Measurements from ENCODE around the gene CGNL1. TPM values are rescaled to one million over a fixed set of nuclear protein-coding genes. Genes with fewer than 3 reads are reported as not detected.

The CGNL1 gene
- total RNA-seq, 8 experiments from 2014 or later, result 0.54 to 24.7 (median 0.82) TPM

GRCh38 chr15:57421110-57421509 is 44.8 kb downstream of the CGNL1 start:
- 0 to 100% (median 87%) methylated on average over 1 to 3 of the region's 3 CpGs for WGBS, 10 experiments
- Histone ChIP-seq H3K4me1 (replicated peaks in 1 of 2) (peaks cover 6 to 15% of the 10 kb centered on the region in 2 donors), H3K27ac (peak overlapping the region in 1 of 2 donors; percentile 22), H3K4me3 (no peak overlapping the region)
- in situ Hi-C loops (cut with MboI; ENCODE audit: low pct_unique_long_range_greater_than_20kb in 2 of 9, low sequenced_read_pairs in 9 of 9, unreplicated experiment in 9 of 9), result no loop called here
- ATAC-seq (replicated peaks in 6 of 8), result no peak

GRCh38 chr15:57421551-57421950 is 45.2 kb downstream of the CGNL1 start:
- WGBS, 10 experiments, result 27 to 80% (median 44%) methylated on average over 1 to 5 of the region's 6 CpGs; no CpG with 5 or more reads in 4 of the 10 experiments
- peak overlapping the region in 1 of 2 donors; percentile 22 for H3K27ac ChIP-seq
- H3K4me3 ChIP-seq, result no peak overlapping the region
- peak in 5 of 8 experiments; percentile 76 to 97 (median 79) for ATAC-seq (replicated peaks in 6 of 8)
- peaks cover 6 to 15% of the 10 kb centered on the region in 2 donors for H3K4me1 ChIP-seq (replicated peaks in 1 of 2)
- in situ Hi-C loops (cut with MboI; ENCODE audit: low pct_unique_long_range_greater_than_20kb in 2 of 9, low sequenced_read_pairs in 9 of 9, unreplicated experiment in 9 of 9), result no loop called here

GRCh38 chr15:57422113-57422754 is 45.9 kb downstream of the CGNL1 start:
- Histone ChIP-seq H3K4me3 (no peak overlapping the region), H3K27ac (peak overlapping the region in 1 of 2 donors; percentile 22), H3K4me1 (replicated peaks in 1 of 2) (peaks cover 6 to 15% of the 10 kb centered on the region in 2 donors)
- WGBS, 10 experiments, result 54 to 100% (median 95%) methylated on average over 1 to 2 of the region's 2 CpGs; no CpG with 5 or more reads in 3 of the 10 experiments
- in situ Hi-C loops (cut with MboI; ENCODE audit: low pct_unique_long_range_greater_than_20kb in 2 of 9, low sequenced_read_pairs in 9 of 9, unreplicated experiment in 9 of 9), result no loop called here
- peak in 2 of 8 experiments; percentile 23 to 35 for ATAC-seq (replicated peaks in 6 of 8)

GRCh38 chr15:57423599-57424140 is 47.4 kb downstream of the CGNL1 start:
- WGBS, 10 experiments, result 47 to 100% (median 89%) methylated on average over 2 to 8 of the region's 15 CpGs; no CpG with 5 or more reads in 4 of the 10 experiments
- in situ Hi-C loops (cut with MboI; ENCODE audit: low pct_unique_long_range_greater_than_20kb in 2 of 9, low sequenced_read_pairs in 9 of 9, unreplicated experiment in 9 of 9), result no loop called here
- Histone ChIP-seq H3K27ac (no peak overlapping the region), H3K4me3 (no peak overlapping the region), H3K4me1 (replicated peaks in 1 of 2) (peaks cover 6 to 15% of the 10 kb centered on the region in 2 donors)
- ATAC-seq (replicated peaks in 6 of 8), result no peak

- 23 to 100% (median 82%) methylated on average over 2 to 5 of the region's 6 CpGs for WGBS, 10 experiments
- in situ Hi-C loops (cut with MboI; ENCODE audit: low pct_unique_long_range_greater_than_20kb in 2 of 9, low sequenced_read_pairs in 9 of 9, unreplicated experiment in 9 of 9), result no loop called here
- no peak overlapping the region for H3K27ac ChIP-seq
- peak in 1 of 8 experiments; percentile 16 for ATAC-seq (replicated peaks in 6 of 8)
- no peak overlapping the region for H3K4me3 ChIP-seq
- peaks cover 6 to 15% of the 10 kb centered on the region in 2 donors for H3K4me1 ChIP-seq (replicated peaks in 1 of 2)
Measured at GRCh38 chr15:57424628-57425405, 48.5 kb downstream of the CGNL1 start.

GRCh38 chr15:57425842-57426241 is 49.5 kb downstream of the CGNL1 start:
- ATAC-seq (replicated peaks in 6 of 8), result no peak
- Histone ChIP-seq H3K4me3 (no peak overlapping the region), H3K27ac (no peak overlapping the region), H3K4me1 (replicated peaks in 1 of 2) (peaks cover 6 to 15% of the 10 kb centered on the region in 2 donors)
- WGBS, 10 experiments, result 100% methylated on average over 1 to 2 of the region's 3 CpGs; no CpG with 5 or more reads in 7 of the 10 experiments
- in situ Hi-C loops (cut with MboI; ENCODE audit: low pct_unique_long_range_greater_than_20kb in 2 of 9, low sequenced_read_pairs in 9 of 9, unreplicated experiment in 9 of 9), result no loop called here

DNA sequence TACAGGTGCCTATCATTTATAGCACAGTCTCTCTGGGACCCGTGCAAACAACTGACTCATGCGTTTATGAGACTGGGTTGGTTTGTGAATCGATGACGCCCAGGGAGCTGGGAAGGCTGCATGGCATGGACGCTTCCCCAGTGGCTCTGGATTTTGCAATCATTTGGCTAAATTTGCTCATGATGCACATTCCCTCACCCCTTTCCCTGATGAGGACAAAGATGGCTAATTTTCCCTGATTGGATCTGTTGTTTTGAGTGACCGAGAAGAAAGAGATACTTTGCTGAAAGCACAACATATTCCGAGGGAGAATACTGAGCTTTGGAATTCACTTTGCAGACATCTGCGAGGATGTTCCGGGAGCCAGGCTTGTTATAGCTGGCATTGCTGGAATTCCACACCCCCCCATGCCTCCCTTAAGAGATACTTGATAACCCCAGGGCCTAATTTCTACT is 51.1 kb downstream of the CGNL1 start:
- H3K27ac ChIP-seq, result no peak overlapping the region
- H3K4me1 ChIP-seq (replicated peaks in 1 of 2), result peaks cover 0 to 3% of the 10 kb centered on the region in 2 donors

GRCh38 chr15:57432141-57432741 is 55.9 kb downstream of the CGNL1 start:
- WGBS, 10 experiments, result 0 to 100% (median 53%) methylated on average over 1 to 12 of the region's 12 CpGs
- ATAC-seq (replicated peaks in 6 of 8), result peak in 6 of 8 experiments; percentile 55 to 88 (median 76)
- in situ Hi-C loops (cut with MboI; ENCODE audit: low pct_unique_long_range_greater_than_20kb in 2 of 9, low sequenced_read_pairs in 9 of 9, unreplicated experiment in 9 of 9), result no loop called here
- no peaks in the 10 kb centered on the region for H3K4me1 ChIP-seq (replicated peaks in 1 of 2)
- no peak overlapping the region for H3K27ac ChIP-seq
- no peak overlapping the region for H3K4me3 ChIP-seq

More for the DNA sequence above, 51.1 kb downstream of the CGNL1 start:
- peak in 4 of 8 experiments; percentile 35 to 71 (median 64) for ATAC-seq (replicated peaks in 6 of 8)
- 0 to 96% (median 77%) methylated on average over 1 to 9 of the region's 9 CpGs; no CpG with 5 or more reads in 1 of the 10 experiments for WGBS, 10 experiments
- in situ Hi-C loops (cut with MboI; ENCODE audit: low pct_unique_long_range_greater_than_20kb in 2 of 9, low sequenced_read_pairs in 9 of 9, unreplicated experiment in 9 of 9), result no loop called here
- no peak overlapping the region for H3K4me3 ChIP-seq

- 40 to 100% (median 100%) methylated on average over 1 of the region's 1 CpG; no CpG with 5 or more reads in 3 of the 10 experiments for WGBS, 10 experiments
- no peak for ATAC-seq (replicated peaks in 6 of 8)
- H3K4me1 ChIP-seq (replicated peaks in 1 of 2), result no peaks in the 10 kb centered on the region
Measured at GRCh38 chr15:57436166-57436565, 59.9 kb downstream of the CGNL1 start.

GRCh38 chr15:57436961-57437360 is 60.7 kb downstream of the CGNL1 start:
- in situ Hi-C loops (cut with MboI; ENCODE audit: low pct_unique_long_range_greater_than_20kb in 2 of 9, low sequenced_read_pairs in 9 of 9, unreplicated experiment in 9 of 9), result no loop called here
- 0 to 100% (median 33%) methylated on average over 1 to 2 of the region's 2 CpGs; no CpG with 5 or more reads in 2 of the 10 experiments for WGBS, 10 experiments
- Histone ChIP-seq H3K27ac (no peak overlapping the region), H3K4me1 (replicated peaks in 1 of 2) (no peaks in the 10 kb centered on the region), H3K4me3 (no peak overlapping the region)
- ATAC-seq (replicated peaks in 6 of 8), result no peak

More at GRCh38 chr15:57436166-57436565, 59.9 kb downstream of the CGNL1 start:
- no peak overlapping the region for H3K27ac ChIP-seq
- no peak overlapping the region for H3K4me3 ChIP-seq
- in situ Hi-C loops (cut with MboI; ENCODE audit: low pct_unique_long_range_greater_than_20kb in 2 of 9, low sequenced_read_pairs in 9 of 9, unreplicated experiment in 9 of 9), result no loop called here

DNA sequence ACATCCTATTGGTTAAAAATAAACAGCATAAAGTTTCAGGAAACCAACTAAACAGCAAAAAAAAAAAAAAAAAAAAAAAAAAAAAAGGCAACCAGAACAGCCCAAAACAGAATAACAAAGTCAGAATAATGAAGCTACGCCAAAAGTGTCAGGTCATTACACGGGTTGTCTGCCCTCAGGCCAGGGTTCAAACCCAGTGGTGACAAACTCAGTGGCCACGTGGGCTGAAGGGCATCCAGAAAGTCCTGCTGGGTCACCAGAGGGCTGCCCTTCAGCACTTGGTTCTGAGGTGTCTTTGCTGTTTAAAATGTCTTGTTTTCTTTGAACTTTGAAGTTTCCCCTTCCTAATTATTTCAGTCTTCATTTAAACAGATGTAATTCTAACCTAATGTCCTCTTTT is 61.3 kb downstream of the CGNL1 start:
- Histone ChIP-seq H3K4me1 (replicated peaks in 1 of 2) (no peaks in the 10 kb centered on the region), H3K4me3 (no peak overlapping the region), H3K27ac (no peak overlapping the region)
- 36 to 92% (median 84%) methylated on average over 1 to 3 of the region's 3 CpGs; no CpG with 5 or more reads in 3 of the 10 experiments for WGBS, 10 experiments
- in situ Hi-C loops (cut with MboI; ENCODE audit: low pct_unique_long_range_greater_than_20kb in 2 of 9, low sequenced_read_pairs in 9 of 9, unreplicated experiment in 9 of 9), result no loop called here
- ATAC-seq (replicated peaks in 6 of 8), result no peak

GRCh38 chr15:57438166-57438565 is 61.9 kb downstream of the CGNL1 start:
- Histone ChIP-seq H3K4me1 (replicated peaks in 1 of 2) (no peaks in the 10 kb centered on the region), H3K27ac (no peak overlapping the region)
- WGBS, 10 experiments, result 50 to 100% (median 80%) methylated on average over 1 to 6 of the region's 6 CpGs; no CpG with 5 or more reads in 1 of the 10 experiments

More at GRCh38 chr15:57438166-57438565, 61.9 kb downstream of the CGNL1 start:
- in situ Hi-C loops (cut with MboI; ENCODE audit: low pct_unique_long_range_greater_than_20kb in 2 of 9, low sequenced_read_pairs in 9 of 9, unreplicated experiment in 9 of 9), result no loop called here
- H3K4me3 ChIP-seq, result no peak overlapping the region
- ATAC-seq (replicated peaks in 6 of 8), result no peak
